Esophagus muscularis mucosa (tissue), 4 donors: Measurements from ENCODE around the gene RAB25.

Experiments used
- CTCF ChIP-seq, 3 experiments: fragments of 200-600 bp in 2 of 3; fragments of 450-650 bp in 1 of 3; sonication (generic) in 2 of 3; IDR thresholded peaks; one replicate each; pipeline ENCODE4 v1.5.1; 2017 to 2019; ENCODE audit warnings: antibody characterized with exemption in 3 of 3, mild to moderate bottlenecking in 2 of 3, moderate library complexity in 1 of 3
- EP300 ChIP-seq: sonication (generic); formaldehyde crosslinking; IDR thresholded peaks from one replicate; pipeline ENCODE4 v1.6.1; 2017; ENCODE audit warnings: antibody characterized with exemption
- POLR2A ChIP-seq: fragments of 450-650 bp; IDR thresholded peaks from one replicate; pipeline ENCODE4 v1.6.1; 2017; ENCODE audit warnings: antibody characterized with exemption, moderate library complexity, mild to moderate bottlenecking, low read depth
- POLR2AphosphoS5 ChIP-seq, 2 donors: sonication (generic); formaldehyde crosslinking; IDR thresholded peaks; one replicate each; pipeline ENCODE4 v1.6.1; 2017; ENCODE audit warnings: antibody characterized with exemption in 2 of 2

GRCh38 chr1:156048663-156049258, 12.2 kb upstream of the RAB25 start:
- TF ChIP-seq EP300 (no peak), CTCF (IDR thresholded peaks at IDR 0.05) (no peak), POLR2A (no peak), POLR2AphosphoS5 (IDR thresholded peaks at IDR 0.05) (no peak)
